WTC11 (cell line): ENCODE measurements around the gene SPPL2B. TPM values are rescaled to one million over a fixed set of nuclear protein-coding genes. Genes with fewer than 3 reads are reported as not detected.

Source experiments
- ATAC-seq: fragments of 200-7000 bp; cut with Tn5 transposase; 2 replicates; pipeline ENCODE4 v1.10.0; 2021; ENCODE audit warnings: mild to moderate bottlenecking, moderate library complexity
- CTCF ChIA-PET: fragments of 300-600 bp; sonication (Branson Sonifier 250); formaldehyde crosslinking; loops from one replicate; lab custom pipeline; 2021; ENCODE audit warnings: antibody characterized with exemption; lab: Charles Lee
- POLR2A ChIA-PET: fragments of 350-600 bp; sonication (Branson Sonifier 250); formaldehyde crosslinking; loops from one replicate; lab custom pipeline; 2021; ENCODE audit warnings: antibody characterized with exemption; lab: Charles Lee
- DNase-seq: peaks from one replicate; pipeline ENCODE4 v3.0.0; 2021; ENCODE audit warnings: low spot score
- H3K27ac Mint-ChIP-seq: 2 replicates; pipeline ENCODE4 v1.8.0; 2021; ENCODE audit warnings: mixed read lengths
- H3K27me3 Mint-ChIP-seq: 2 replicates; pipeline ENCODE4 v1.8.0; 2021; ENCODE audit warnings: low read depth, mild to moderate bottlenecking, moderate library complexity, mixed read lengths
- H3K36me3 Mint-ChIP-seq: 2 replicates; pipeline ENCODE4 v1.8.0; 2021; ENCODE audit warnings: mixed read lengths
- H3K4me1 Mint-ChIP-seq: 2 replicates; pipeline ENCODE4 v1.8.0; 2022; ENCODE audit warnings: mixed read lengths
- H3K4me3 Mint-ChIP-seq: 2 replicates; pipeline ENCODE4 v1.8.0; 2021; ENCODE audit warnings: mild to moderate bottlenecking, moderate library complexity, mixed read lengths
- H3K9me3 Mint-ChIP-seq: 2 replicates; pipeline ENCODE4 v1.8.0; 2021; ENCODE audit warnings: mixed read lengths
- ATF1 ChIP-seq: sonication (generic); formaldehyde crosslinking; IDR thresholded peaks from 2 replicates; pipeline ENCODE4 v1.8.1; 2023; ENCODE audit warnings: mild to moderate bottlenecking, moderate library complexity, missing genetic modification reagents
- E2F5 ChIP-seq: sonication (generic); formaldehyde crosslinking; IDR thresholded peaks from 2 replicates; pipeline ENCODE4 v1.8.1; 2022; ENCODE audit warnings: mild to moderate bottlenecking, moderate library complexity, missing genetic modification reagents
- EMX1 ChIP-seq: fragments of 250-450 bp; sonication (Bioruptor Pico); IDR thresholded peaks from 2 replicates; pipeline ENCODE4 v1.8.0; 2021; ENCODE audit warnings: mild to moderate bottlenecking
- ETV6 ChIP-seq: sonication (generic); formaldehyde crosslinking; IDR thresholded peaks from 2 replicates; pipeline ENCODE4 v1.8.1; 2022; ENCODE audit warnings: mild to moderate bottlenecking, missing genetic modification reagents
- FOXP1 ChIP-seq: sonication (generic); formaldehyde crosslinking; IDR thresholded peaks from 2 replicates; pipeline ENCODE4 v1.8.0; 2022; ENCODE audit warnings: missing genetic modification reagents, mild to moderate bottlenecking, moderate library complexity, borderline replicate concordance
- JUN ChIP-seq: sonication (generic); formaldehyde crosslinking; IDR thresholded peaks from 2 replicates; pipeline ENCODE4 v1.8.0; 2023; ENCODE audit warnings: mild to moderate bottlenecking, missing genetic modification reagents
- NFE2L1 ChIP-seq: sonication (generic); formaldehyde crosslinking; IDR thresholded peaks from 2 replicates; pipeline ENCODE4 v1.8.1; 2023; ENCODE audit warnings: missing genetic modification reagents
- NR3C1 ChIP-seq: sonication (generic); formaldehyde crosslinking; conservative IDR thresholded peaks from 2 replicates; pipeline ENCODE4 v1.8.1; 2023; ENCODE audit warnings: low read depth, mild to moderate bottlenecking, missing genetic modification reagents
- RORB ChIP-seq: fragments of 250-450 bp; sonication (Bioruptor Pico); IDR thresholded peaks from 2 replicates; pipeline ENCODE4 v1.9.0; 2021; ENCODE audit warnings: mild to moderate bottlenecking
- SMAD3 ChIP-seq: sonication (generic); formaldehyde crosslinking; IDR thresholded peaks from 2 replicates; pipeline ENCODE4 v1.8.0; 2022; ENCODE audit warnings: missing genetic modification reagents, mild to moderate bottlenecking, borderline replicate concordance
- TCF7 ChIP-seq: sonication (generic); formaldehyde crosslinking; IDR thresholded peaks from 2 replicates; pipeline ENCODE4 v1.8.0; 2022; ENCODE audit warnings: mild to moderate bottlenecking, low read depth, missing genetic modification reagents, moderate library complexity
- ZNF138 ChIP-seq: sonication (generic); formaldehyde crosslinking; conservative IDR thresholded peaks from 2 replicates; pipeline ENCODE4 v1.8.1; 2022; ENCODE audit warnings: mild to moderate bottlenecking, moderate library complexity, missing genetic modification reagents
- ZNF219 ChIP-seq: sonication (generic); formaldehyde crosslinking; IDR thresholded peaks from 2 replicates; pipeline ENCODE4 v1.8.0; 2023; ENCODE audit warnings: missing genetic modification reagents, mild to moderate bottlenecking, borderline replicate concordance
- ZNF232 ChIP-seq: sonication (generic); formaldehyde crosslinking; IDR thresholded peaks from 2 replicates; pipeline ENCODE4 v1.8.0; 2022; ENCODE audit warnings: mild to moderate bottlenecking, missing genetic modification reagents
- ZNF281 ChIP-seq: sonication (generic); formaldehyde crosslinking; IDR thresholded peaks from 2 replicates; pipeline ENCODE4 v1.8.0; 2023; ENCODE audit warnings: mild to moderate bottlenecking, missing genetic modification reagents
- total RNA-seq: library from RNA; stranded (reverse); gene quantifications from 3 replicates; pipeline ENCODE4 v1.2.3, GENCODE V29; 2021
- TF ChIP-seq, protein P1 (sequence below): sonication (generic); formaldehyde crosslinking; IDR thresholded peaks from 2 replicates; pipeline ENCODE4 v1.8.0; 2023; ENCODE audit warnings: missing genetic modification reagents
- TF ChIP-seq, protein P2 (sequence below): sonication (generic); formaldehyde crosslinking; IDR thresholded peaks from 2 replicates; pipeline ENCODE4 v1.8.0; 2022; ENCODE audit warnings: mild to moderate bottlenecking, missing genetic modification reagents
- TF ChIP-seq, protein P3 (sequence below): sonication (generic); formaldehyde crosslinking; IDR thresholded peaks from 2 replicates; pipeline ENCODE4 v1.8.1; 2022; ENCODE audit warnings: missing genetic modification reagents, borderline replicate concordance

The SPPL2B gene
- total RNA-seq, 1 experiment from 2014 or later = 117 TPM

GRCh38 chr19:2286402-2287140, 41.9 kb upstream of the SPPL2B start:
- no peak for TF ChIP-seq TCF7 (CRISPR knock-in tag)
- no peak for TF ChIP-seq E2F5 (CRISPR knock-in tag)
- TF ChIP-seq, protein P1, sequence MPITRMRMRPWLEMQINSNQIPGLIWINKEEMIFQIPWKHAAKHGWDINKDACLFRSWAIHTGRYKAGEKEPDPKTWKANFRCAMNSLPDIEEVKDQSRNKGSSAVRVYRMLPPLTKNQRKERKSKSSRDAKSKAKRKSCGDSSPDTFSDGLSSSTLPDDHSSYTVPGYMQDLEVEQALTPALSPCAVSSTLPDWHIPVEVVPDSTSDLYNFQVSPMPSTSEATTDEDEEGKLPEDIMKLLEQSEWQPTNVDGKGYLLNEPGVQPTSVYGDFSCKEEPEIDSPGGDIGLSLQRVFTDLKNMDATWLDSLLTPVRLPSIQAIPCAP (CRISPR knock-in tag) = no peak
- no peak for TF ChIP-seq ATF1
- no peak for TF ChIP-seq ZNF281 (CRISPR knock-in tag)
- no peak for TF ChIP-seq ZNF138
- no peak for TF ChIP-seq ETV6 (CRISPR knock-in tag)
- TF ChIP-seq, protein P2, sequence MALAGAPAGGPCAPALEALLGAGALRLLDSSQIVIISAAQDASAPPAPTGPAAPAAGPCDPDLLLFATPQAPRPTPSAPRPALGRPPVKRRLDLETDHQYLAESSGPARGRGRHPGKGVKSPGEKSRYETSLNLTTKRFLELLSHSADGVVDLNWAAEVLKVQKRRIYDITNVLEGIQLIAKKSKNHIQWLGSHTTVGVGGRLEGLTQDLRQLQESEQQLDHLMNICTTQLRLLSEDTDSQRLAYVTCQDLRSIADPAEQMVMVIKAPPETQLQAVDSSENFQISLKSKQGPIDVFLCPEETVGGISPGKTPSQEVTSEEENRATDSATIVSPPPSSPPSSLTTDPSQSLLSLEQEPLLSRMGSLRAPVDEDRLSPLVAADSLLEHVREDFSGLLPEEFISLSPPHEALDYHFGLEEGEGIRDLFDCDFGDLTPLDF (CRISPR knock-in tag) = no peak
- TF ChIP-seq ZNF219 (CRISPR knock-in tag) = no peak
- no peak for TF ChIP-seq NFE2L1
- no peak for TF ChIP-seq NR3C1
- TF ChIP-seq FOXP1 (CRISPR knock-in tag) = no peak
- no peak for TF ChIP-seq SMAD3 (CRISPR knock-in tag)
- TF ChIP-seq, protein P3, sequence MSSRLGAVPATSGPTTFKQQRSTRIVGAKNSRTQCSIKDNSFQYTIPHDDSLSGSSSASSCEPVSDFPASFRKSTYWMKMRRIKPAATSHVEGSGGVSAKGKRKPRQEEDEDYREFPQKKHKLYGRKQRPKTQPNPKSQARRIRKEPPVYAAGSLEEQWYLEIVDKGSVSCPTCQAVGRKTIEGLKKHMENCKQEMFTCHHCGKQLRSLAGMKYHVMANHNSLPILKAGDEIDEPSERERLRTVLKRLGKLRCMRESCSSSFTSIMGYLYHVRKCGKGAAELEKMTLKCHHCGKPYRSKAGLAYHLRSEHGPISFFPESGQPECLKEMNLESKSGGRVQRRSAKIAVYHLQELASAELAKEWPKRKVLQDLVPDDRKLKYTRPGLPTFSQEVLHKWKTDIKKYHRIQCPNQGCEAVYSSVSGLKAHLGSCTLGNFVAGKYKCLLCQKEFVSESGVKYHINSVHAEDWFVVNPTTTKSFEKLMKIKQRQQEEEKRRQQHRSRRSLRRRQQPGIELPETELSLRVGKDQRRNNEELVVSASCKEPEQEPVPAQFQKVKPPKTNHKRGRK (CRISPR knock-in tag) = no peak
- no peak for TF ChIP-seq ZNF232 (CRISPR knock-in tag)
- TF ChIP-seq JUN = no peak
- TF ChIP-seq RORB (CRISPR knock-in tag) = no peak
- no peak for TF ChIP-seq EMX1 (CRISPR knock-in tag)
- Mint-ChIP-seq H3K4me3 (no peak overlapping the region), H3K4me1 (peaks cover 11% of the 10 kb centered on the region), H3K36me3 (no peaks in the 10 kb centered on the region), H3K9me3 (no peaks in the 10 kb centered on the region), H3K27me3 (peaks cover 55% of the 10 kb centered on the region), H3K27ac (no peak overlapping the region)
- POLR2A ChIA-PET = no interaction called here
- ATAC-seq (no peak), DNase-seq (no peak)
- CTCF ChIA-PET = interaction anchor here (0.6 to 2.7 kb wide), 5 partner anchors 25 to 87 kb away, joined by 3 to 10 read pairs (median 4); no protein-coding TSS in a partner anchor
